ENCODE data around the gene TIMELESS.

DNA sequence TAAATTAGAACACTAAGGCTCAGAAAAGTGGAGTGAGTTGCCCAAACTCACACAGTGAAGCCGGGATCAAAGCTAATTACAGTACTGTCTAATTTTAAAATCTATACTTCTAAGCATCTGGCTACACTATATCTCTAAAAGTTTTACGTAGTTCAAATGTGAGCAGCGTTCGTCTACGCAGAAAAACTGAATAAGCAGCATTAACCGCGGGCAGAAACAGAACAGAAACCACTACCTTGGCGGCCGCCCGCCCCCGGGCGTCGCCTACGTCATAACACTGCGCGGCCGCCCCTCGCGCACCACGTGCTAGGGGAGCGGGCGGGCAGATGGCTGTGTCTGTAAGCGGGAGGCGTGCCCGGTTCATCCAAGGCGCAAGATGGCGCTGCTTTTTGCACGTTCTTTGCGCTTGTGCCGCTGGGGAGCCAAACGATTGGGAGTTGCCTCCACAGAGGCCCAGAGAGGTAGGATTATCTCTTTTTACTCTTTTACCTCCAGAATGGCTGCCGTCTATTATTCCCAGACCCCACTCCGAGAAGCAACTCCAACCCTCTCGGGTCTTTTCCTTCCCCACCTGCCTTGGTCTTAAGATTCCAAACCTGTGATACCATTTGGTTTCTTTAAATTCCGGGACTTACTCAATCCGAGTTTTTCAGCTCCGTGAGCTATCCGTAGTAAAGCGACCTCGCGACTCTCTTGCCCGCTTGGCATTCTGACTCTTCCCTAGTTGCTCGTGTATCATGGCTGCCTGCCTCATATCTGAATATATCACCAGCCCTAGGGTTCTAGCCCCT is 19.2 kb upstream of the TIMELESS start, which contains the start of gene SPRYD4:
- TF ChIP-seq, protein P1, sequence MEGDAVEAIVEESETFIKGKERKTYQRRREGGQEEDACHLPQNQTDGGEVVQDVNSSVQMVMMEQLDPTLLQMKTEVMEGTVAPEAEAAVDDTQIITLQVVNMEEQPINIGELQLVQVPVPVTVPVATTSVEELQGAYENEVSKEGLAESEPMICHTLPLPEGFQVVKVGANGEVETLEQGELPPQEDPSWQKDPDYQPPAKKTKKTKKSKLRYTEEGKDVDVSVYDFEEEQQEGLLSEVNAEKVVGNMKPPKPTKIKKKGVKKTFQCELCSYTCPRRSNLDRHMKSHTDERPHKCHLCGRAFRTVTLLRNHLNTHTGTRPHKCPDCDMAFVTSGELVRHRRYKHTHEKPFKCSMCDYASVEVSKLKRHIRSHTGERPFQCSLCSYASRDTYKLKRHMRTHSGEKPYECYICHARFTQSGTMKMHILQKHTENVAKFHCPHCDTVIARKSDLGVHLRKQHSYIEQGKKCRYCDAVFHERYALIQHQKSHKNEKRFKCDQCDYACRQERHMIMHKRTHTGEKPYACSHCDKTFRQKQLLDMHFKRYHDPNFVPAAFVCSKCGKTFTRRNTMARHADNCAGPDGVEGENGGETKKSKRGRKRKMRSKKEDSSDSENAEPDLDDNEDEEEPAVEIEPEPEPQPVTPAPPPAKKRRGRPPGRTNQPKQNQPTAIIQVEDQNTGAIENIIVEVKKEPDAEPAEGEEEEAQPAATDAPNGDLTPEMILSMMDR (conservative IDR thresholded peaks at IDR 0.05; ENCODE audit: low read depth in 2 of 2) = peak; percentile 32 to 70; a peak in 2 of 4 replicates
- TF ChIP-seq EZH2 (IDR thresholded peaks at IDR 0.05; ENCODE audit: low read depth, unreplicated experiment) = no peak
- TF ChIP-seq, protein P2, sequence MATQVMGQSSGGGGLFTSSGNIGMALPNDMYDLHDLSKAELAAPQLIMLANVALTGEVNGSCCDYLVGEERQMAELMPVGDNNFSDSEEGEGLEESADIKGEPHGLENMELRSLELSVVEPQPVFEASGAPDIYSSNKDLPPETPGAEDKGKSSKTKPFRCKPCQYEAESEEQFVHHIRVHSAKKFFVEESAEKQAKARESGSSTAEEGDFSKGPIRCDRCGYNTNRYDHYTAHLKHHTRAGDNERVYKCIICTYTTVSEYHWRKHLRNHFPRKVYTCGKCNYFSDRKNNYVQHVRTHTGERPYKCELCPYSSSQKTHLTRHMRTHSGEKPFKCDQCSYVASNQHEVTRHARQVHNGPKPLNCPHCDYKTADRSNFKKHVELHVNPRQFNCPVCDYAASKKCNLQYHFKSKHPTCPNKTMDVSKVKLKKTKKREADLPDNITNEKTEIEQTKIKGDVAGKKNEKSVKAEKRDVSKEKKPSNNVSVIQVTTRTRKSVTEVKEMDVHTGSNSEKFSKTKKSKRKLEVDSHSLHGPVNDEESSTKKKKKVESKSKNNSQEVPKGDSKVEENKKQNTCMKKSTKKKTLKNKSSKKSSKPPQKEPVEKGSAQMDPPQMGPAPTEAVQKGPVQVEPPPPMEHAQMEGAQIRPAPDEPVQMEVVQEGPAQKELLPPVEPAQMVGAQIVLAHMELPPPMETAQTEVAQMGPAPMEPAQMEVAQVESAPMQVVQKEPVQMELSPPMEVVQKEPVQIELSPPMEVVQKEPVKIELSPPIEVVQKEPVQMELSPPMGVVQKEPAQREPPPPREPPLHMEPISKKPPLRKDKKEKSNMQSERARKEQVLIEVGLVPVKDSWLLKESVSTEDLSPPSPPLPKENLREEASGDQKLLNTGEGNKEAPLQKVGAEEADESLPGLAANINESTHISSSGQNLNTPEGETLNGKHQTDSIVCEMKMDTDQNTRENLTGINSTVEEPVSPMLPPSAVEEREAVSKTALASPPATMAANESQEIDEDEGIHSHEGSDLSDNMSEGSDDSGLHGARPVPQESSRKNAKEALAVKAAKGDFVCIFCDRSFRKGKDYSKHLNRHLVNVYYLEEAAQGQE (IDR thresholded peaks at IDR 0.05; ENCODE audit: unreplicated experiment) = no peak
- peak; percentile 98 for TF ChIP-seq CREB1 (CRISPR knock-in tag; IDR thresholded peaks at IDR 0.05; ENCODE audit: low read depth)
- TF ChIP-seq EZH2phosphoT487 (IDR thresholded peaks at IDR 0.05; ENCODE audit: unreplicated experiment) = no peak
- peak; percentile 90 for TF ChIP-seq POLR2AphosphoS5 (IDR thresholded peaks at IDR 0.05; ENCODE audit: low read depth)
- TF ChIP-seq NANOG (IDR thresholded peaks at IDR 0.05; ENCODE audit: borderline replicate concordance) = no peak
- TF ChIP-seq, protein P3, sequence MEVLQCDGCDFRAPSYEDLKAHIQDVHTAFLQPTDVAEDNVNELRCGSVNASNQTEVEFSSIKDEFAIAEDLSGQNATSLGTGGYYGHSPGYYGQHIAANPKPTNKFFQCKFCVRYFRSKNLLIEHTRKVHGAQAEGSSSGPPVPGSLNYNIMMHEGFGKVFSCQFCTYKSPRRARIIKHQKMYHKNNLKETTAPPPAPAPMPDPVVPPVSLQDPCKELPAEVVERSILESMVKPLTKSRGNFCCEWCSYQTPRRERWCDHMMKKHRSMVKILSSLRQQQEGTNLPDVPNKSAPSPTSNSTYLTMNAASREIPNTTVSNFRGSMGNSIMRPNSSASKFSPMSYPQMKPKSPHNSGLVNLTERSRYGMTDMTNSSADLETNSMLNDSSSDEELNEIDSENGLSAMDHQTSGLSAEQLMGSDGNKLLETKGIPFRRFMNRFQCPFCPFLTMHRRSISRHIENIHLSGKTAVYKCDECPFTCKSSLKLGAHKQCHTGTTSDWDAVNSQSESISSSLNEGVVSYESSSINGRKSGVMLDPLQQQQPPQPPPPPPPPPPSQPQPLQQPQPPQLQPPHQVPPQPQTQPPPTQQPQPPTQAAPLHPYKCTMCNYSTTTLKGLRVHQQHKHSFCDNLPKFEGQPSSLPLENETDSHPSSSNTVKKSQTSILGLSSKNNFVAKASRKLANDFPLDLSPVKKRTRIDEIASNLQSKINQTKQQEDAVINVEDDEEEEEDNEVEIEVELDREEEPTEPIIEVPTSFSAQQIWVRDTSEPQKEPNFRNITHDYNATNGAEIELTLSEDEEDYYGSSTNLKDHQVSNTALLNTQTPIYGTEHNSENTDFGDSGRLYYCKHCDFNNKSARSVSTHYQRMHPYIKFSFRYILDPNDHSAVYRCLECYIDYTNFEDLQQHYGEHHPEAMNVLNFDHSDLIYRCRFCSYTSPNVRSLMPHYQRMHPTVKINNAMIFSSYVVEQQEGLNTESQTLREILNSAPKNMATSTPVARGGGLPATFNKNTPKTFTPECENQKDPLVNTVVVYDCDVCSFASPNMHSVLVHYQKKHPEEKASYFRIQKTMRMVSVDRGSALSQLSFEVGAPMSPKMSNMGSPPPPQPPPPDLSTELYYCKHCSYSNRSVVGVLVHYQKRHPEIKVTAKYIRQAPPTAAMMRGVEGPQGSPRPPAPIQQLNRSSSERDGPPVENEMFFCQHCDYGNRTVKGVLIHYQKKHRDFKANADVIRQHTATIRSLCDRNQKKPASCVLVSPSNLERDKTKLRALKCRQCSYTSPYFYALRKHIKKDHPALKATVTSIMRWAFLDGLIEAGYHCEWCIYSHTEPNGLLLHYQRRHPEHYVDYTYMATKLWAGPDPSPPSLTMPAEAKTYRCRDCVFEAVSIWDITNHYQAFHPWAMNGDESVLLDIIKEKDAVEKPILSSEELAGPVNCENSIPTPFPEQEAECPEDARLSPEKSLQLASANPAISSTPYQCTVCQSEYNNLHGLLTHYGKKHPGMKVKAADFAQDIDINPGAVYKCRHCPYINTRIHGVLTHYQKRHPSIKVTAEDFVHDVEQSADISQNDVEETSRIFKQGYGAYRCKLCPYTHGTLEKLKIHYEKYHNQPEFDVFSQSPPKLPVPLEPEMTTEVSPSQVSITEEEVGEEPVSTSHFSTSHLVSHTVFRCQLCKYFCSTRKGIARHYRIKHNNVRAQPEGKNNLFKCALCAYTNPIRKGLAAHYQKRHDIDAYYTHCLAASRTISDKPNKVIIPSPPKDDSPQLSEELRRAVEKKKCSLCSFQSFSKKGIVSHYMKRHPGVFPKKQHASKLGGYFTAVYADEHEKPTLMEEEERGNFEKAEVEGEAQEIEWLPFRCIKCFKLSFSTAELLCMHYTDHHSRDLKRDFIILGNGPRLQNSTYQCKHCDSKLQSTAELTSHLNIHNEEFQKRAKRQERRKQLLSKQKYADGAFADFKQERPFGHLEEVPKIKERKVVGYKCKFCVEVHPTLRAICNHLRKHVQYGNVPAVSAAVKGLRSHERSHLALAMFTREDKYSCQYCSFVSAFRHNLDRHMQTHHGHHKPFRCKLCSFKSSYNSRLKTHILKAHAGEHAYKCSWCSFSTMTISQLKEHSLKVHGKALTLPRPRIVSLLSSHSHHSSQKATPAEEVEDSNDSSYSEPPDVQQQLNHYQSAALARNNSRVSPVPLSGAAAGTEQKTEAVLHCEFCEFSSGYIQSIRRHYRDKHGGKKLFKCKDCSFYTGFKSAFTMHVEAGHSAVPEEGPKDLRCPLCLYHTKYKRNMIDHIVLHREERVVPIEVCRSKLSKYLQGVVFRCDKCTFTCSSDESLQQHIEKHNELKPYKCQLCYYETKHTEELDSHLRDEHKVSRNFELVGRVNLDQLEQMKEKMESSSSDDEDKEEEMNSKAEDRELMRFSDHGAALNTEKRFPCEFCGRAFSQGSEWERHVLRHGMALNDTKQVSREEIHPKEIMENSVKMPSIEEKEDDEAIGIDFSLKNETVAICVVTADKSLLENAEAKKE (CRISPR knock-in tag; IDR thresholded peaks at IDR 0.05) = no peak
- TF ChIP-seq ZNF114 (CRISPR knock-in tag; IDR thresholded peaks at IDR 0.05) = no peak

Data from GM23338 (cell line).